ENCODE data around the gene ABCG2.

ABCG2 gene

DNA sequence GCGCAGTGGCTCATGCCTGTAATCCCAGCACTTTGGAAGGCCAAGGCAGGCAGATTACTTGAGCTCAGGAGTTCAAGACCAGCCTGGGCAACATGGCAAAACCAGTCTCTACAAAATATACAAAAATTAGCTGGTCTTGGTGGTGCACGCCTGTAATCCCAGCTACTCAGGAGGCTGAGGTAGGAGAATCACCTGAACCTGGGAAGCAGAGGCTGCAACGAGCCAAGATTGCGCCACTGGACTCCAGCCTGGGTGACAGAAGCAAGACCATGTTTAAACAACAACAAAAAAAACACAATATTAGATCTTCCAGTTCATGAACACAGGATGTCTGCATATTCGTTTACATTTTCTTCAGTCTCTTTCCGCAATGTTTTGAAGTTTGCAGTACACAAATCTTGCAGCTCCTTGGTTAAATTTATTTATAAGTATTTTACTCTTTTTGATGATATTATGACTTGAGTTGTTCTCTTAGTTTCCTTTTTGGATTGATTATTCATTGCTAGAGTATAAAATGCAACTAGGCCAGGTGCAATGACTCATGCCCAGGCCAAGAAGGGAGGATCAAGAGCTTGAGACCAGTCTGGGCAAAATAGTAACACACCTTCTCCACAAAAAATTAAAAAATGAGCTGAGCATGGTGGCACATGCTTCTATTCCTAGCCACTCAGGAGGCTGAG is 30.4 kb upstream of the ABCG2 start:
- Histone ChIP-seq H2BK15ac (ENCODE audit: low read length) (no peak overlapping the region), H3K23ac (ENCODE audit: low read depth, low read length, poor library complexity) (no peak overlapping the region), H3K27me3 (ENCODE audit: control insufficient read depth in 3 of 3, insufficient read depth in 3 of 3, low read depth in 1 of 3, low read length in 3 of 3) (peaks cover 0 to 3% (median 0%) of the 10 kb centered on the region in 3 experiments), H3K27ac (replicated peaks; ENCODE audit: low read length) (no peak overlapping the region), H3K79me1 (ENCODE audit: low read depth, low read length) (no peaks in the 10 kb centered on the region), H3K4me3 (ENCODE audit: low read length in 2 of 2) (no peak overlapping the region), H2BK120ac (ENCODE audit: low read depth, low read length) (no peak overlapping the region), H3K36me3 (replicated peaks in 1 of 2; ENCODE audit: control insufficient read depth in 2 of 2, insufficient read depth in 2 of 2, low read length in 2 of 2) (no peaks in the 10 kb centered on the region), H2BK12ac (ENCODE audit: low read length) (no peak overlapping the region), H4K91ac (ENCODE audit: low read depth, low read length, poor library complexity) (no peak overlapping the region), H3K4me2 (ENCODE audit: insufficient read depth, low read length, poor library complexity, severe bottlenecking) (no peak overlapping the region), H3K9me3 (replicated peaks in 1 of 2; ENCODE audit: control insufficient read depth in 2 of 2, insufficient read depth in 1 of 2, low read depth in 1 of 2, low read length in 2 of 2) (no peaks in the 10 kb centered on the region), H2AFZ (ENCODE audit: low read length) (no peak overlapping the region), H2BK5ac (ENCODE audit: low read length) (no peak overlapping the region), H3K4ac (ENCODE audit: low read length) (no peak overlapping the region), H4K8ac (ENCODE audit: low read depth, low read length) (no peak overlapping the region), H3K18ac (ENCODE audit: low read length) (no peak overlapping the region), H3K4me1 (ENCODE audit: control insufficient read depth in 2 of 2, insufficient read depth in 1 of 2, low read depth in 1 of 2, low read length in 2 of 2) (no peaks in the 10 kb centered on the region), H3K14ac (ENCODE audit: low read length) (no peak overlapping the region), H3K9ac (ENCODE audit: low read depth, low read length, poor library complexity) (no peak overlapping the region), H2AK5ac (ENCODE audit: low read depth, low read length) (no peak overlapping the region)
- no peak for DNase-seq (ENCODE audit: low spot score)
- WGBS, 2 donors (ENCODE audit: extremely low coverage in 2 of 2, insufficient read length in 2 of 2, insufficient replicate concordance in 1 of 2) = no CpG with 5 or more reads among the region's 6 CpGs

- Histone ChIP-seq H3K18ac (ENCODE audit: low read length) (no peak overlapping the region), H3K4me1 (ENCODE audit: control insufficient read depth in 2 of 2, insufficient read depth in 1 of 2, low read depth in 1 of 2, low read length in 2 of 2) (no peaks in the 10 kb centered on the region), H4K91ac (ENCODE audit: low read depth, low read length, poor library complexity) (no peak overlapping the region), H2BK120ac (ENCODE audit: low read depth, low read length) (no peak overlapping the region), H4K8ac (ENCODE audit: low read depth, low read length) (no peak overlapping the region), H3K4me2 (ENCODE audit: insufficient read depth, low read length, poor library complexity, severe bottlenecking) (no peak overlapping the region), H3K27ac (replicated peaks; ENCODE audit: low read length) (no peak overlapping the region), H3K27me3 (ENCODE audit: control insufficient read depth in 3 of 3, insufficient read depth in 3 of 3, low read depth in 1 of 3, low read length in 3 of 3) (peaks cover 0 to 3% (median 0%) of the 10 kb centered on the region in 3 experiments), H2AFZ (ENCODE audit: low read length) (no peak overlapping the region), H2AK5ac (ENCODE audit: low read depth, low read length) (no peak overlapping the region), H3K9me3 (replicated peaks in 1 of 2; ENCODE audit: control insufficient read depth in 2 of 2, insufficient read depth in 1 of 2, low read depth in 1 of 2, low read length in 2 of 2) (no peaks in the 10 kb centered on the region), H3K79me1 (ENCODE audit: low read depth, low read length) (no peaks in the 10 kb centered on the region), H2BK15ac (ENCODE audit: low read length) (no peak overlapping the region), H3K23ac (ENCODE audit: low read depth, low read length, poor library complexity) (no peak overlapping the region), H2BK5ac (ENCODE audit: low read length) (no peak overlapping the region), H3K4ac (ENCODE audit: low read length) (no peak overlapping the region), H3K4me3 (ENCODE audit: low read length in 2 of 2) (no peak overlapping the region), H3K14ac (ENCODE audit: low read length) (no peak overlapping the region), H2BK12ac (ENCODE audit: low read length) (no peak overlapping the region), H3K9ac (ENCODE audit: low read depth, low read length, poor library complexity) (no peak overlapping the region), H3K36me3 (replicated peaks in 1 of 2; ENCODE audit: control insufficient read depth in 2 of 2, insufficient read depth in 2 of 2, low read length in 2 of 2) (no peaks in the 10 kb centered on the region)
- DNase-seq (ENCODE audit: low spot score) = no peak
- no CpG with 5 or more reads among the region's 1 CpG for WGBS, 2 donors (ENCODE audit: extremely low coverage in 2 of 2, insufficient read length in 2 of 2, insufficient replicate concordance in 1 of 2)
These were observed 29.3 kb upstream of the ABCG2 start for GRCh38 chr4:88187766-88188165.

GRCh38 chr4:88185906-88186305 is 27.5 kb upstream of the ABCG2 start:
- H2BK12ac ChIP-seq (ENCODE audit: low read length) = no peak overlapping the region
- H3K4me1 ChIP-seq (ENCODE audit: control insufficient read depth in 2 of 2, insufficient read depth in 1 of 2, low read depth in 1 of 2, low read length in 2 of 2) = no peaks in the 10 kb centered on the region
- H3K18ac ChIP-seq (ENCODE audit: low read length) = no peak overlapping the region
- no peaks in the 10 kb centered on the region for H3K79me1 ChIP-seq (ENCODE audit: low read depth, low read length)
- H2BK15ac ChIP-seq (ENCODE audit: low read length) = no peak overlapping the region
- no peak overlapping the region for H3K14ac ChIP-seq (ENCODE audit: low read length)
- no peak overlapping the region for H2AFZ ChIP-seq (ENCODE audit: low read length)
- no peak overlapping the region for H3K4me2 ChIP-seq (ENCODE audit: insufficient read depth, low read length, poor library complexity, severe bottlenecking)
- H3K4ac ChIP-seq (ENCODE audit: low read length) = no peak overlapping the region
- no peaks in the 10 kb centered on the region for H3K9me3 ChIP-seq (replicated peaks in 1 of 2; ENCODE audit: control insufficient read depth in 2 of 2, insufficient read depth in 1 of 2, low read depth in 1 of 2, low read length in 2 of 2)
- no peak for DNase-seq (ENCODE audit: low spot score)
- peaks cover 0 to 3% (median 0%) of the 10 kb centered on the region in 3 experiments for H3K27me3 ChIP-seq (ENCODE audit: control insufficient read depth in 3 of 3, insufficient read depth in 3 of 3, low read depth in 1 of 3, low read length in 3 of 3)
- H3K4me3 ChIP-seq (ENCODE audit: low read length in 2 of 2) = no peak overlapping the region
- no peaks in the 10 kb centered on the region for H3K36me3 ChIP-seq (replicated peaks in 1 of 2; ENCODE audit: control insufficient read depth in 2 of 2, insufficient read depth in 2 of 2, low read length in 2 of 2)
- no peak overlapping the region for H2AK5ac ChIP-seq (ENCODE audit: low read depth, low read length)
- H2BK120ac ChIP-seq (ENCODE audit: low read depth, low read length) = no peak overlapping the region
- no peak overlapping the region for H3K9ac ChIP-seq (ENCODE audit: low read depth, low read length, poor library complexity)
- no peak overlapping the region for H2BK5ac ChIP-seq (ENCODE audit: low read length)
- no peak overlapping the region for H3K27ac ChIP-seq (replicated peaks; ENCODE audit: low read length)
- no peak overlapping the region for H3K23ac ChIP-seq (ENCODE audit: low read depth, low read length, poor library complexity)
- H4K8ac ChIP-seq (ENCODE audit: low read depth, low read length) = no peak overlapping the region
- no peak overlapping the region for H4K91ac ChIP-seq (ENCODE audit: low read depth, low read length, poor library complexity)

- no peaks in the 10 kb centered on the region for H3K36me3 ChIP-seq (replicated peaks in 1 of 2; ENCODE audit: control insufficient read depth in 2 of 2, insufficient read depth in 2 of 2, low read length in 2 of 2)
- H3K27me3 ChIP-seq (ENCODE audit: control insufficient read depth in 3 of 3, insufficient read depth in 3 of 3, low read depth in 1 of 3, low read length in 3 of 3) = no peaks in the 10 kb centered on the region
- no peak overlapping the region for H3K18ac ChIP-seq (ENCODE audit: low read length)
- H3K4me3 ChIP-seq (ENCODE audit: low read length in 2 of 2) = no peak overlapping the region
- no peak overlapping the region for H3K23ac ChIP-seq (ENCODE audit: low read depth, low read length, poor library complexity)
- peaks cover 0 to 10% of the 10 kb centered on the region in 2 donors for H3K4me1 ChIP-seq (ENCODE audit: control insufficient read depth in 2 of 2, insufficient read depth in 1 of 2, low read depth in 1 of 2, low read length in 2 of 2)
- H3K14ac ChIP-seq (ENCODE audit: low read length) = no peak overlapping the region
- no peak for DNase-seq (ENCODE audit: low spot score)
- no peak overlapping the region for H2AK5ac ChIP-seq (ENCODE audit: low read depth, low read length)
- H3K79me1 ChIP-seq (ENCODE audit: low read depth, low read length) = no peaks in the 10 kb centered on the region
- no peak overlapping the region for H2BK5ac ChIP-seq (ENCODE audit: low read length)
- peaks cover 0 to 5% of the 10 kb centered on the region in 2 donors for H3K9me3 ChIP-seq (replicated peaks in 1 of 2; ENCODE audit: control insufficient read depth in 2 of 2, insufficient read depth in 1 of 2, low read depth in 1 of 2, low read length in 2 of 2)
- H3K27ac ChIP-seq (replicated peaks; ENCODE audit: low read length) = no peak overlapping the region
- no CpG with 5 or more reads among the region's 4 CpGs for WGBS, 2 donors (ENCODE audit: extremely low coverage in 2 of 2, insufficient read length in 2 of 2, insufficient replicate concordance in 1 of 2)
- no peak overlapping the region for H3K4ac ChIP-seq (ENCODE audit: low read length)
- H3K9ac ChIP-seq (ENCODE audit: low read depth, low read length, poor library complexity) = no peak overlapping the region
- H4K91ac ChIP-seq (ENCODE audit: low read depth, low read length, poor library complexity) = no peak overlapping the region
- H4K8ac ChIP-seq (ENCODE audit: low read depth, low read length) = no peak overlapping the region
- no peak overlapping the region for H3K4me2 ChIP-seq (ENCODE audit: insufficient read depth, low read length, poor library complexity, severe bottlenecking)
- H2BK12ac ChIP-seq (ENCODE audit: low read length) = no peak overlapping the region
- no peak overlapping the region for H2BK15ac ChIP-seq (ENCODE audit: low read length)
- no peak overlapping the region for H2AFZ ChIP-seq (ENCODE audit: low read length)
- H2BK120ac ChIP-seq (ENCODE audit: low read depth, low read length) = no peak overlapping the region
These were observed 20.8 kb upstream of the ABCG2 start for GRCh38 chr4:88179261-88179660.

All from neuronal stem cell (in vitro differentiated cells).